Occipital lobe (tissue), 1 donor: ENCODE data around the gene SMR3B. TPM values are rescaled to one million over a fixed set of nuclear protein-coding genes. Genes with fewer than 3 reads are reported as not detected.

Source experiments
- total RNA-seq: library from RNA; depleted of rRNA; stranded (reverse); fragments of >200 nt; gene quantifications from one replicate; pipeline ENCODE4 v1.2.3, GENCODE V29; 2014

Gene SMR3B
- total RNA-seq, 1 donor from 2014 or later = not detected

Other genes with a start within 250 kb of the SMR3B start
- not detected for gene PRR27, start 228.9 kb upstream of the SMR3B start, total RNA-seq
- not detected for gene ODAM, start 187.4 kb upstream of the SMR3B start, total RNA-seq
- gene FDCSP, start 157.0 kb upstream of the SMR3B start, total RNA-seq = not detected
- not detected for gene CSN3, start 140.5 kb upstream of the SMR3B start, total RNA-seq
- not detected for gene CABS1, start 48.1 kb upstream of the SMR3B start, total RNA-seq
- gene SMR3A, start 22.4 kb upstream of the SMR3B start, total RNA-seq = not detected
- gene OPRPN, start 14.8 kb downstream of the SMR3B start, total RNA-seq = not detected
- gene MUC7, start 89.1 kb downstream of the SMR3B start, total RNA-seq = not detected
- not detected for gene AMTN, start 135.4 kb downstream of the SMR3B start, total RNA-seq
- not detected for gene AMBN, start 209.1 kb downstream of the SMR3B start, total RNA-seq
- not detected for gene ENAM, start 245.6 kb downstream of the SMR3B start, total RNA-seq